Limb (tissue), 2 donors: ENCODE results near the gene PEX26.
"Not testable (repeated sequence)": the region's sequence is repeated elsewhere in the genome, so short reads cannot be mapped to it uniquely, and the experiment has no call there.

Experiments
- DNase-seq, 2 donors: peaks; one replicate each; pipeline ENCODE4 v3.0.0-alpha.2; 2016; ENCODE audit errors: extremely low spot score in 2 of 2

The PEX26 gene

DNA sequence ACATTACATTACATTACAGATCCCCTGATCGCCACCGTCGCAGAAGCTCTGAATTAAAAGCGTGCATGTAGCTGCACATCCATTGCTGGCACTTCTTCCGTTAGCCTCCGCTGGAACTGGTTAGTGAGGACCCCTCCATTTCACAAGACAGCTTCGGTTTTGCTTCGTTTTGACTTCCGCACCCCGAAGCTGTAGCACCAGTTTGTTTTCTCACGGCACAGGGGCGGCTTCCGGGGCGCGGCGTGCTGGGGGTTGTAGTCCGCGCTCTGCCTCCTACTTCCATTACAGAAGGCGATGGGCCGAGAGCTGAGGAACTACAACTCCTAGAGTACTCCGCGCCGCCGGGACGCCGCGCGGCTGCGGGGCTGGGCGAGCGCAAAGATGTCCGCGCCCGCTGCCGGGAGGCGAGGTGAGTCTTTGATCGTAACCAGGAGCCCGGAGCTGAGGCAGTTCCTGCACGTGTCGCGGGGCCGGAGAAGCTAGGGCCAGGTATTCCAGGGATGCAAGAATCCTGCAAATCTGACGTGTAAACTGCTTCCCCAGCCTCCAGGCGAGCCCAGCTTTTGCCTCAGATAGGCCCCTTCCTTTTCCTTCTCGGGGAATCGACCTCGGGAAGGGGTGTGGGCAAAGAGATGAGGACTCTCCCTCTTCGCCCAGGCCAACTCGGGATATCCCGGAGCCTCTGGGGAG, at the start of gene PEX26:
Gene PEX26, plus strand, starts transcription at position 352 of the 690 bp plus-strand sequence. CDS start 387 bp downstream, outside the sequence.
- DNase-seq = peak; percentile 95 to 96

- no peak for DNase-seq
These were observed 48.8 kb upstream of the PEX26 start for GRCh38 chr22:18028817-18029527.

DNA sequence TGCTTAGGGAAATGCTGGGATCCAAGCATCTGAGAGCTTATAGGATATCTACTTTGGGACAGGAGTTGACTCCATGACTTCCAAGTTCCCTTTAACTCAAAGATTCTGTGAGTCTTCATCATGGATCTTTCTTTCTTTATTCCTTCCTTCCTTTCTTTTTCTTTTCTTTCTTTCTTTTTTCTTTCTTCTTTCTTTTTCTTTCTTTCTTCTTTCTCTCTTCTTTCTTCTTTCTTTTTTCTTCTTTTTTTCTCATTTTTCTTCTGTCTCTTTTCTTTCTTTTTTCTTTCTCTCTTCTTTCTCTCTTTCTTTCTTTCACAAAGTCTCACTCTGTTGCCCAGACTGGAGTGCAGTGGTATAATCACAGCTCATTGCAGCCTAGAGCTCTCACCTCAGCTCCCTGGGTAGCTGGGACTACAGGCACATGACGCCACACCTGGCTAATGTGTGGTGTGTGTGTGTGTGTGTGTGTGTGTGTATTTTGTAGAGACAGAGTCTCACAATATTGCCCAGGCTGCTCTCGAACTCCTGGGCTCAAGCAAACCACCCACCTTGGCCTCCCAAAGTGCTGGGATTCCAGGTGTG, 48.0 kb upstream of the PEX26 start:
- DNase-seq = no peak

- DNase-seq = no peak
These were observed 45.9 kb upstream of the PEX26 start for GRCh38 chr22:18031695-18032454.

DNA sequence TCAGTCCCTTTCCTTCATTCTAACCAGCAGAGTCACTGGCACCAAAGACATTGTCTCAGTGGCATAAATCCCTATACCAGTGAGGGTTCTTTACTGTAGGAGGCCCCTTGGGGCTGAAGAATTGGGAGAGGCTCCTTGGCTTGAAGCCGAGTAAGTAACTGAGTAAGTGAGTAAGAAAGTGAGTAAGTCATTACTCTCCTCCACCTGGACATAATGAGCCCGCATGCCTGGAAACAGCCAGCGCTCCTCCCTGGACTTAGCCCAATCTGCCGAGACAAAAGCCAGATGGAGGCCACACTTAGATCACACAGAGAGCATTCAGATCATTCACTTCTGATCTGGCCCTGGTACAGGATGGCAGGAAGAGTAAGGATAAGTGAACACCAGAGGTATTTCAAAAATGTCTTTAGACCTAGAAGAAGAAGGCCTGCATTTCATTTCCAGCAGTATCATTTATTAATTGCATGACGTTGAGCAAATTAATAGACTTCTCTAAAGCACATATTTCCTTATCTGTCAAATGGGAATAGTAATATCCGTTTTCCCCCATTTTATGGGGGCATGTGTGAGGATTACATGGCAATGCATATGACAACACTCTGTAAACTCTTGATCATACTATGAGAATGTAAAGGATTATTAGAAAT, 45.2 kb upstream of the PEX26 start:
- DNase-seq = no peak

GRCh38 chr22:18033204-18033998, 44.4 kb upstream of the PEX26 start:
- no peak for DNase-seq

DNA sequence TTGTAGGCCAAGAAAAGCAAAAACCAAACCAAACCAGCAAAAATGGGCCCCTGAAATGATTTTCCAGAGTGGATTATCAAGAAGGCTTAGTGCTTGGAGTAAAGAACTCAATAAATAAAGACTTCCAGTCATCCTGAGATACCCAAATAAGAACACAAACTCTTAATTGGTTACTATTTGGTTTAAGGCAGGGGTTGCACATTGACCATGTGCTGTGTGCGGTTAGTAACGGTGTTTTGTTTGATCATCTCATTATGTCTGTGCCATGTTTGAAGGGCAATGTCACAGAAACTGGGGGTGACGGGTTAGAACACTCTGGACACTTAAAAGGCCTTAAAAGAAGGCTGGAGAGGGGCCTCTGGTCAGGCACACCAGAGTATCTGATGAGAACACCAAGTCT, 43.7 kb upstream of the PEX26 start:
- DNase-seq = no peak

DNA sequence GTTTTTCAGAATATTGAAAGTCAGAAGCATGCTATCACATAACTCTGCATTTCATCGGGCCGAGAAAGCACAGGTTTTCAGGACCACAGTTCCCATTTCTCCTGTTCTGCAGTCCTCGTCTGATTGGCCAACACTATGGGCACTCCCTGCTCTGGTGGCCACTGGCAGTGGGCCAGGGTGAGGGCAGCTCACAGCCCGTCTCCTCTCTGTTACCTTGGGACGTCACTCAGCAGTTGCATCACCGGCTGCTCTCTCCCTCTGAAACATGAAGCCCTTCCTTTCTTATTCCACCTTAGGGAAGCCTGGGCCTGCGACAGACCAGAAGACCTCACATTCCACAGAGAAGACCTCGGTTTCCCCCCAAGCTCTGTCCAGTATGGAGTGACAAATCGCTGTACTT, 42.0 kb upstream of the PEX26 start:
- no peak for DNase-seq

DNA sequence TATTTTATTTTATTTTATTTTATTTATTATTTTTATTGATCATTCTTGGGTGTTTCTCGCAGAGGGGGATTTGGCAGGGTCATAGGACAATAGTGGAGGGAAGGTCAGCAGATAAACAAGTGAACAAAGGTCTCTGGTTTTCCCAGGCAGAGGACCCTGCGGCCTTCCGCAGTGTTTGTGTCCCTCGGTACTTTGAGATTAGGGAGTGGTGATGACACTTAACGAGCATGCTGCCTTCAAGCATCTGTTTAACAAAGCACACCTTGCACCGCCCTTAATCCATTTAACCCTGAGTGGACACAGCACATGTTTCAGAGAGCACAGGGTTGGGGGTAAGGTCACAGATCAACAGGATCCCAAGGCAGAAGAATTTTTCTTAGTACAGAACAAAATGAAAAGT, 36.9 kb upstream of the PEX26 start:
- not testable (repeated sequence) for DNase-seq

GRCh38 chr22:18042685-18043084, 35.1 kb upstream of the PEX26 start:
- DNase-seq = no peak

- DNase-seq = no peak
These were observed 33.1 kb upstream of the PEX26 start for GRCh38 chr22:18044548-18045271.

GRCh38 chr22:18045794-18046193, 32.0 kb upstream of the PEX26 start:
- no peak for DNase-seq

DNA sequence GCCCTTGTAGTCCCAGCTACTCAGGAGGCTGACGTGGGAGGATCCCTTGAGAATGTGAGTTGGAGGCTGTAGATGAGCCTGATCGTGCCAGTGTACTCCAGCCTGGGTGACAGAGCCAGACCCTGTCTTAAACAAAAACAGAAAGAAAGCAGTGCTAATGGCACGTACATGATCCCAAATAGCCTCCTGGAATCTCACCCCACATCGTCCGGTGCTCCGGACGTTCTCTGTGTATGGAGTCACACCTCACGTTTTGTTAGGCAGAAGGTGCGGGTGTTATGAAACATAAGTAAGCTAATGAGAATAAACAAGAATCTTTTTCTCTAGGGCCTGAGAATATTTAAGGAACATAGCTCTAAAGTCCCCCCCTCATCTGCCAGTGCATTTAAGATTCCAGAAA, 29.7 kb upstream of the PEX26 start:
- no peak for DNase-seq

DNA sequence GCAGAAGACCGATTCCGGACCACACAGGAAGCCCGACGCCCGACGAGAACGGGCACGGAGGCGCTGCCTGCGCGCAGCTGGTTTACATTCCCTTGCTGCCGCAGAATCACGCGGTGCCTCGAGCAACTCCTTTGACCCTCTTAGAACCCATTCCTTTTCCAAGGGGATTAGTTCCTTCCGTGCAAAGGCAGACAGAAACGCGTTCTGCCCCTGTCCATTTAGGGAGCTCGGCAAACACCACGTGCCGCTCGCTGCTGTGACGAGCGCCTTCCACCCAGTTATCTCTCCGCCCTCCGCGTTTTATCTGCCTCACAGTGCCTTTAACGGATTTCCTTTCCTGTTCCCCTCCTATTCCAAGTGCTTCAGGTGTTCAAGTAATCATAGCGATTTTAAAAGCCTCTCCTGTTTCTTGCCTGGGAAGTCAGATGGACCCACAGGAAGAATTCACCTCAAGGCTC, 29.3 kb upstream of the PEX26 start:
- DNase-seq = no peak

DNA sequence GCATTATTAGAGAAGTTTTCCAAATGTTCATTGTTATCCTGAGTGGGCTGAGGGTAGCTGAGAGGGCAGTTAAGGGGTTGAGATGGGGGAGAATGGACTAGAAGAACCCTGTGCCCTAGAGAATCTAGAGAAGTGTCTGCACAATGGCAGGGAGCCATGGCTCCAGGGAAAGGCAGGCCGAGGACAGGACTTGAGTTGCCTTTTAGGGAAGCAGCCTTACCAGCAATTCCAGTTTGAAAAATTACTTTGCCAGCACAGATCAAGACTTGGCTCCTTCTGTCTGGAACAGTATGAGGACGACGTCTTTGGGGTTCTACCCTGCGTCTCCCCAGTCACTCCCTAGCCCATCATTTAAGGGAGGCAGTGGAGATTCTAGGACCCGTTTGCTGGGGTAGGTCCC, 27.7 kb upstream of the PEX26 start:
- DNase-seq = no peak

DNA sequence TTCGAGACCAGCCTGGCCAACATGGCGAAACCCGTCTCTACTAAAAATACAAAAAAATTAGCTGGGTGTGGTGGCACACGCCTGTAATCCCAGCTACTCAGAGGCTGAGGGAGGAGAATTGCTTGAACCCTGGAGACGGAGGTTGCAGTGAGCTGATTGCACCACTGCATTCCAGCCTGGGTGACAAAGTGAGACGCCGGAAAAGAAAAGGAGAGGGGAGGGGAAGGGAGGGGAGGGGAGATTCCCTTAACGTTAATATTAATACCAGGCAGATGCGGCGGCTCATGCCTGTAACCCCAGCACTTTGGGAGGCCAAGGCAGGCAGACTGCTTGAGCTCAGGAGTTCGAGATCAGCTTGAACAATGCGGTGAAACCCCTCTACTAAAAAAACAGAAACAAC, 26.7 kb upstream of the PEX26 start:
- DNase-seq = not testable (repeated sequence)

GRCh38 chr22:18053216-18053946, 24.4 kb upstream of the PEX26 start:
- not testable (repeated sequence) for DNase-seq

- DNase-seq = no peak
These were observed 22.1 kb upstream of the PEX26 start for GRCh38 chr22:18055619-18056160.

GRCh38 chr22:18056161-18056666, 21.6 kb upstream of the PEX26 start:
- no peak for DNase-seq
